HepG2 (cell line): ENCODE measurements around the gene ERICH6. TPM values are rescaled to one million over a fixed set of nuclear protein-coding genes. Genes with fewer than 3 reads are reported as not detected.

Experiments
- ARNTL ChIP-seq: sonication (generic); formaldehyde crosslinking; IDR thresholded peaks from 2 replicates; pipeline ENCODE4 v1.4.0; 2020; ENCODE audit warnings: mild to moderate bottlenecking, missing genetic modification reagents
- FOXM1 ChIP-seq: sonication (generic); formaldehyde crosslinking; IDR thresholded peaks from 2 replicates; pipeline ENCODE4 v1.5.0; 2020; ENCODE audit warnings: missing genetic modification reagents
- FOXP1 ChIP-seq, 2 experiments: fragments of 450-650 bp in 1 of 2; IDR thresholded peaks; 2 replicates each; pipeline ENCODE4 v1.6.1; 2017 to 2018; ENCODE audit warnings: antibody characterized with exemption in 1 of 2
- KDM2A ChIP-seq: sonication (generic); formaldehyde crosslinking; IDR thresholded peaks from 2 replicates; pipeline ENCODE4 v1.4.0; 2020; ENCODE audit warnings: low read depth, missing genetic modification reagents, borderline replicate concordance
- KDM4B ChIP-seq: sonication (generic); formaldehyde crosslinking; IDR thresholded peaks from 2 replicates; pipeline ENCODE4 v1.4.0; 2020; ENCODE audit warnings: missing genetic modification reagents
- KDM6A ChIP-seq: IDR thresholded peaks from 2 replicates; pipeline ENCODE4 v1.6.1; 2016; ENCODE audit warnings: low read depth
- MYC ChIP-seq: sonication (generic); formaldehyde crosslinking; IDR thresholded peaks from 2 replicates; pipeline ENCODE4 v1.9.0; 2021; ENCODE audit warnings: missing genetic modification reagents, borderline replicate concordance
- NPAS2 ChIP-seq: sonication (generic); formaldehyde crosslinking; IDR thresholded peaks from 2 replicates; pipeline ENCODE4 v1.8.0; 2022; ENCODE audit warnings: mild to moderate bottlenecking, missing genetic modification reagents, borderline replicate concordance
- NR2F2 ChIP-seq: IDR thresholded peaks from 2 replicates; pipeline ENCODE4 v1.6.1; 2012; ENCODE audit warnings: low read depth, inconsistent platforms, borderline replicate concordance
- REPIN1 ChIP-seq: sonication (generic); formaldehyde crosslinking; IDR thresholded peaks from 2 replicates; pipeline ENCODE4 v1.8.0; 2022; ENCODE audit warnings: missing genetic modification reagents, low read depth, mild to moderate bottlenecking, borderline replicate concordance
- SP2 ChIP-seq: sonication (generic); formaldehyde crosslinking; IDR thresholded peaks from 2 replicates; pipeline ENCODE4 v1.5.1; 2020; ENCODE audit warnings: mild to moderate bottlenecking, missing genetic modification reagents
- ZBTB38 ChIP-seq: sonication (generic); formaldehyde crosslinking; IDR thresholded peaks from 2 replicates; pipeline ENCODE4 v1.5.1; 2020; ENCODE audit warnings: mild to moderate bottlenecking, missing genetic modification reagents
- ZNF17 ChIP-seq: sonication (generic); formaldehyde crosslinking; IDR thresholded peaks from 2 replicates; pipeline ENCODE4 v1.5.0; 2020; ENCODE audit warnings: mild to moderate bottlenecking, missing genetic modification reagents
- ZNF234 ChIP-seq: sonication (generic); formaldehyde crosslinking; conservative IDR thresholded peaks from 2 replicates; pipeline ENCODE4 v1.5.1; 2020; ENCODE audit warnings: mild to moderate bottlenecking, missing genetic modification reagents
- ZNF432 ChIP-seq: sonication (generic); formaldehyde crosslinking; IDR thresholded peaks from 2 replicates; pipeline ENCODE4 v1.5.0; 2020; ENCODE audit warnings: missing genetic modification reagents, mild to moderate bottlenecking, borderline replicate concordance
- ZNF569 ChIP-seq: sonication (generic); formaldehyde crosslinking; IDR thresholded peaks from 2 replicates; pipeline ENCODE4 v1.5.0; 2020; ENCODE audit warnings: mild to moderate bottlenecking, missing genetic modification reagents, moderate library complexity, borderline replicate concordance
- ZNF75D ChIP-seq: sonication (generic); formaldehyde crosslinking; IDR thresholded peaks from 2 replicates; pipeline ENCODE4 v1.8.1; 2023; ENCODE audit warnings: missing genetic modification reagents, mild to moderate bottlenecking, borderline replicate concordance
- polyA plus RNA-seq, 8 experiments: library from polyadenylated mRNA; depleted of rRNA in 3 of 8; stranded (reverse) in 7 of 8; unstranded in 1 of 8; fragments of >200 nt; fragmentation: Illumina TruSeq in 4 of 8; extraction: Trizol in 4 of 8; gene quantifications; 2 replicates each; pipeline versions ENCODE4 v1.2.1 to v1.2.3, GENCODE V29; 2011 to 2016; ENCODE audit warnings: low read depth in 4 of 8, missing spikeins in 1 of 8, mixed read lengths in 1 of 8; ENCODE audit not compliant: insufficient read depth in 1 of 8
- total RNA-seq, 5 experiments: library from RNA; depleted of rRNA; stranded (reverse); fragments of >200 nt; fragmentation: Illumina TruSeq; extraction: Trizol; gene quantifications; 2 replicates each; pipeline ENCODE4 v1.2.3, GENCODE V29; 2016; ENCODE audit warnings: low read depth in 1 of 5
- TF ChIP-seq, protein P1 (sequence below): sonication (generic); formaldehyde crosslinking; IDR thresholded peaks from 2 replicates; pipeline ENCODE4 v1.5.1; 2020; ENCODE audit warnings: mild to moderate bottlenecking, missing genetic modification reagents, moderate library complexity
- TF ChIP-seq, protein P2 (sequence below): sonication (generic); formaldehyde crosslinking; IDR thresholded peaks from 2 replicates; pipeline ENCODE4 v1.9.0; 2021; ENCODE audit warnings: missing genetic modification reagents, borderline replicate concordance
- TF ChIP-seq, protein P3 (sequence below): sonication (generic); formaldehyde crosslinking; IDR thresholded peaks from 2 replicates; pipeline ENCODE4 v1.5.0; 2020; ENCODE audit warnings: mild to moderate bottlenecking, missing genetic modification reagents
- TF ChIP-seq, protein P4 (sequence below): sonication (generic); formaldehyde crosslinking; IDR thresholded peaks from 2 replicates; pipeline ENCODE4 v1.8.0; 2022; ENCODE audit warnings: mild to moderate bottlenecking, missing genetic modification reagents

The ERICH6 gene
- total and polyA plus RNA-seq, 2 of the 13 experiments (the other 11 are each of a cell fraction or from before 2014, with no cell fraction given) = 0.03 TPM; not detected in 1

DNA sequence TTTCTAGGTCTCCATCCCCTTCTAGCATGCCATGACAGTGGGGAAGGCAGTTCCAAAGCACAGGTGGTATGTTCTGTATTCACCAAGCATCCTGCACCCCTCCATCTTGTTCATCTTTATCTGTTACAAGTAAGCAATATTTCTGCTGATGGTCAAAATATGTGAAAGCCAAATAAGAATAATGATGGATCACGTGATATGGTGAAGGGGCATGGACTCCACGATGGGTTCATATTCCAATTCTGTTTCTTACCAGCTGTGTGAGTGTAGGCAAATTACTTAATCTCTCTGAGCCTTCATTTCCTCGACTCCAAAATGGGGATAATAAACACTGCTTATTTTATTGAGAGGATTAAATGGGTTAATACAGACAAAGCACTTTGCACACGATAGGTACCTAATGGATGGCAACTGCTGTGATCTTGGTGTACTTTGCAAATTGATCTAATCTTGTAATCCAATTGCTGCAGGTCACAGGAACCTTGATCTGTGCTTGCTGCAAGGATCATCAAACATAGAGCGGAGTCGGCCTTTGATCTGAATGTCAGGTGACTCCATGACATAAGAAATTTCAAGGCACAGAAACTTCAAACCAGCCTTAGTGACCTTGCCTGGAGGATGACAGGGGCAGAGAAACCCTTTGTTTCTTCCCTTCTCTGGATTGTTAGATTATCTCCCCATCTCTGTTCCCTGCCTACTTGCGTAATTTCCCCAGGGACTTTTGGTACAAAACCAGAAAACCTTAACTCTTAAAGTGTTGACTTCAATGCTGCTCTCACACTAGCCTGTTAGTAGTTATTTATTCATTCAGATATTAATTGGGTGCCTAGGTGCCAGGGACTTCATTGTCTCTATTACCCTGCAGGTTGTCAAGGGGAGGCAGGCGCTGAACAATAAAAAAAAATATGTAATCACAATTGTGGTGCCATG lies 33.4 kb upstream of the ERICH6 start (continued):
- no peak for TF ChIP-seq SP2 (CRISPR knock-in tag)
- no peak for TF ChIP-seq ZNF234 (CRISPR knock-in tag)
- TF ChIP-seq KDM4B (CRISPR knock-in tag) = peak; percentile 74; the same call in 1 of the 2 replicates
- TF ChIP-seq, protein P1, sequence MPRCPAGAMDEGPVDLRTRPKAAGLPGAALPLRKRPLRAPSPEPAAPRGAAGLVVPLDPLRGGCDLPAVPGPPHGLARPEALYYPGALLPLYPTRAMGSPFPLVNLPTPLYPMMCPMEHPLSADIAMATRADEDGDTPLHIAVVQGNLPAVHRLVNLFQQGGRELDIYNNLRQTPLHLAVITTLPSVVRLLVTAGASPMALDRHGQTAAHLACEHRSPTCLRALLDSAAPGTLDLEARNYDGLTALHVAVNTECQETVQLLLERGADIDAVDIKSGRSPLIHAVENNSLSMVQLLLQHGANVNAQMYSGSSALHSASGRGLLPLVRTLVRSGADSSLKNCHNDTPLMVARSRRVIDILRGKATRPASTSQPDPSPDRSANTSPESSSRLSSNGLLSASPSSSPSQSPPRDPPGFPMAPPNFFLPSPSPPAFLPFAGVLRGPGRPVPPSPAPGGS (CRISPR knock-in tag) = no peak
- TF ChIP-seq, protein P2, sequence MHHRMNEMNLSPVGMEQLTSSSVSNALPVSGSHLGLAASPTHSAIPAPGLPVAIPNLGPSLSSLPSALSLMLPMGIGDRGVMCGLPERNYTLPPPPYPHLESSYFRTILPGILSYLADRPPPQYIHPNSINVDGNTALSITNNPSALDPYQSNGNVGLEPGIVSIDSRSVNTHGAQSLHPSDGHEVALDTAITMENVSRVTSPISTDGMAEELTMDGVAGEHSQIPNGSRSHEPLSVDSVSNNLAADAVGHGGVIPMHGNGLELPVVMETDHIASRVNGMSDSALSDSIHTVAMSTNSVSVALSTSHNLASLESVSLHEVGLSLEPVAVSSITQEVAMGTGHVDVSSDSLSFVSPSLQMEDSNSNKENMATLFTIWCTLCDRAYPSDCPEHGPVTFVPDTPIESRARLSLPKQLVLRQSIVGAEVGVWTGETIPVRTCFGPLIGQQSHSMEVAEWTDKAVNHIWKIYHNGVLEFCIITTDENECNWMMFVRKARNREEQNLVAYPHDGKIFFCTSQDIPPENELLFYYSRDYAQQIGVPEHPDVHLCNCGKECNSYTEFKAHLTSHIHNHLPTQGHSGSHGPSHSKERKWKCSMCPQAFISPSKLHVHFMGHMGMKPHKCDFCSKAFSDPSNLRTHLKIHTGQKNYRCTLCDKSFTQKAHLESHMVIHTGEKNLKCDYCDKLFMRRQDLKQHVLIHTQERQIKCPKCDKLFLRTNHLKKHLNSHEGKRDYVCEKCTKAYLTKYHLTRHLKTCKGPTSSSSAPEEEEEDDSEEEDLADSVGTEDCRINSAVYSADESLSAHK (CRISPR knock-in tag) = no peak
- TF ChIP-seq REPIN1 (CRISPR knock-in tag) = peak; percentile 65
- TF ChIP-seq NR2F2 = peak; percentile 96
- no peak for TF ChIP-seq ZNF75D
- TF ChIP-seq ZBTB38 = no peak
- TF ChIP-seq FOXM1 (CRISPR knock-in tag) = no peak
- peak; percentile 83 for TF ChIP-seq ARNTL (CRISPR knock-in tag)
- TF ChIP-seq, protein P3, sequence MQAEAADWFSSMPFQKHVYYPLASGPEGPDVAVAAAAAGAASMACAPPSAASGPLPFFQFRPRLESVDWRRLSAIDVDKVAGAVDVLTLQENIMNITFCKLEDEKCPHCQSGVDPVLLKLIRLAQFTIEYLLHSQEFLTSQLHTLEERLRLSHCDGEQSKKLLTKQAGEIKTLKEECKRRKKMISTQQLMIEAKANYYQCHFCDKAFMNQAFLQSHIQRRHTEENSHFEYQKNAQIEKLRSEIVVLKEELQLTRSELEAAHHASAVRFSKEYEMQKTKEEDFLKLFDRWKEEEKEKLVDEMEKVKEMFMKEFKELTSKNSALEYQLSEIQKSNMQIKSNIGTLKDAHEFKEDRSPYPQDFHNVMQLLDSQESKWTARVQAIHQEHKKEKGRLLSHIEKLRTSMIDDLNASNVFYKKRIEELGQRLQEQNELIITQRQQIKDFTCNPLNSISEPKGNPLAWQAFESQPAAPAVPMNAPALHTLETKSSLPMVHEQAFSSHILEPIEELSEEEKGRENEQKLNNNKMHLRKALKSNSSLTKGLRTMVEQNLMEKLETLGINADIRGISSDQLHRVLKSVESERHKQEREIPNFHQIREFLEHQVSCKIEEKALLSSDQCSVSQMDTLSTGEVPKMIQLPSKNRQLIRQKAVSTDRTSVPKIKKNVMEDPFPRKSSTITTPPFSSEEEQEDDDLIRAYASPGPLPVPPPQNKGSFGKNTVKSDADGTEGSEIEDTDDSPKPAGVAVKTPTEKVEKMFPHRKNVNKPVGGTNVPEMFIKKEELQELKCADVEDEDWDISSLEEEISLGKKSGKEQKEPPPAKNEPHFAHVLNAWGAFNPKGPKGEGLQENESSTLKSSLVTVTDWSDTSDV = no peak
- no peak for TF ChIP-seq ZNF569 (CRISPR knock-in tag)
- TF ChIP-seq FOXP1 (IDR thresholded peaks at IDR 0.05) = peak; percentile 40; the same call in 1 of the 2 replicates
- peak; percentile 90 for TF ChIP-seq FOXP1 (CRISPR knock-in tag; IDR thresholded peaks at IDR 0.05)
- TF ChIP-seq ZNF17 (CRISPR knock-in tag) = no peak
- TF ChIP-seq, protein P4, sequence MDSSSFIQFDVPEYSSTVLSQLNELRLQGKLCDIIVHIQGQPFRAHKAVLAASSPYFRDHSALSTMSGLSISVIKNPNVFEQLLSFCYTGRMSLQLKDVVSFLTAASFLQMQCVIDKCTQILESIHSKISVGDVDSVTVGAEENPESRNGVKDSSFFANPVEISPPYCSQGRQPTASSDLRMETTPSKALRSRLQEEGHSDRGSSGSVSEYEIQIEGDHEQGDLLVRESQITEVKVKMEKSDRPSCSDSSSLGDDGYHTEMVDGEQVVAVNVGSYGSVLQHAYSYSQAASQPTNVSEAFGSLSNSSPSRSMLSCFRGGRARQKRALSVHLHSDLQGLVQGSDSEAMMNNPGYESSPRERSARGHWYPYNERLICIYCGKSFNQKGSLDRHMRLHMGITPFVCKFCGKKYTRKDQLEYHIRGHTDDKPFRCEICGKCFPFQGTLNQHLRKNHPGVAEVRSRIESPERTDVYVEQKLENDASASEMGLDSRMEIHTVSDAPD (CRISPR knock-in tag) = peak; percentile 85; the same call in 1 of the 2 replicates
- no peak for TF ChIP-seq ZNF432 (CRISPR knock-in tag)
- no peak for TF ChIP-seq KDM2A
- TF ChIP-seq MYC (CRISPR knock-in tag) = no peak
- TF ChIP-seq KDM6A (CRISPR knock-in tag) = peak; percentile 80
- TF ChIP-seq NPAS2 = no peak
